HEK293 (cell line): Measurements from ENCODE around the gene THAP12.

Experiments
- CTCF ChIA-PET: fragments of 350-600 bp; formaldehyde crosslinking; extraction: SDS; loops from one replicate; lab custom pipeline; 2021; ENCODE audit warnings: antibody characterized with exemption; lab: Yijun Ruan, JAX
- POLR2A ChIA-PET: fragments of 300-600 bp; formaldehyde crosslinking; extraction: SDS; loops from one replicate; lab custom pipeline; 2020; ENCODE audit warnings: antibody characterized with exemption, inconsistent platforms; lab: Yijun Ruan, JAX
- H3K27ac ChIP-seq: fragments of 200-500 bp; sonication (Bioruptor generic); 2 replicates; pipeline ENCODE4 v1.5.1; 2014; ENCODE audit warnings: low read depth, low read length, control low read depth, inconsistent platforms; ENCODE audit errors: extremely low read depth
- H3K36me3 ChIP-seq, 2 experiments: fragments of 200-500 bp in 1 of 2; sonication (Bioruptor generic) in 1 of 2; 1 replicate in 1 of 2; 2 replicates in 1 of 2; pipeline ENCODE4 v1.5.1; 2014 to 2017; ENCODE audit warnings: inconsistent platforms in 2 of 2, low read length in 2 of 2; ENCODE audit not compliant: control insufficient read depth in 2 of 2, insufficient read depth in 1 of 2
- H3K4me1 ChIP-seq: fragments of 200-500 bp; sonication (Bioruptor generic); 2 replicates; pipeline ENCODE4 v1.5.1; 2014; ENCODE audit warnings: mild to moderate bottlenecking, low read length, inconsistent platforms; ENCODE audit not compliant: control insufficient read depth, insufficient read depth
- H3K4me3 ChIP-seq: 2 replicates; pipeline ENCODE4 v1.5.1; 2011; ENCODE audit warnings: low read depth, mild to moderate bottlenecking, control low read depth, low read length, moderate library complexity
- H3K9me3 ChIP-seq: fragments of 200-500 bp; sonication (Bioruptor generic); 2 replicates; pipeline ENCODE4 v1.5.1; 2014; ENCODE audit warnings: low read depth, low read length, inconsistent platforms; ENCODE audit not compliant: control insufficient read depth, insufficient read depth
- CTCF ChIP-seq: fragments of 450-650 bp; formaldehyde crosslinking; IDR thresholded peaks from 2 replicates; pipeline ENCODE4 v1.5.1; 2016; ENCODE audit warnings: missing biosample characterization, missing genetic modification characterization
- FEZF1 ChIP-seq: fragments of 450-650 bp; formaldehyde crosslinking; IDR thresholded peaks from 2 replicates; pipeline ENCODE4 v1.5.1; 2016; ENCODE audit warnings: missing biosample characterization, missing genetic modification characterization
- HOXD13 ChIP-seq: sonication (generic); formaldehyde crosslinking; IDR thresholded peaks from 2 replicates; pipeline ENCODE4 v1.8.0; 2022; ENCODE audit warnings: missing genetic modification reagents, borderline replicate concordance
- MEIS1 ChIP-seq: sonication (generic); formaldehyde crosslinking; IDR thresholded peaks from 2 replicates; pipeline ENCODE4 v1.8.1; 2022; ENCODE audit warnings: missing genetic modification reagents, mild to moderate bottlenecking, borderline replicate concordance
- SP2 ChIP-seq: fragments of 450-650 bp; formaldehyde crosslinking; IDR thresholded peaks from 2 replicates; pipeline ENCODE4 v1.5.1; 2016; ENCODE audit warnings: missing biosample characterization, missing genetic modification characterization
- ZBTB49 ChIP-seq: fragments of 450-650 bp; formaldehyde crosslinking; IDR thresholded peaks from 2 replicates; pipeline ENCODE4 v1.5.1; 2016; ENCODE audit warnings: missing biosample characterization, missing genetic modification characterization, low read depth
- ZFHX2 ChIP-seq: fragments of 450-650 bp; formaldehyde crosslinking; conservative IDR thresholded peaks from 2 replicates; pipeline ENCODE4 v1.5.1; 2016; ENCODE audit warnings: missing biosample characterization, missing genetic modification characterization
- ZNF133 ChIP-seq: fragments of 450-650 bp; formaldehyde crosslinking; IDR thresholded peaks from 2 replicates; pipeline ENCODE4 v1.5.1; 2016; ENCODE audit warnings: missing biosample characterization, missing genetic modification characterization
- ZNF26 ChIP-seq: fragments of 450-650 bp; formaldehyde crosslinking; IDR thresholded peaks from 2 replicates; pipeline ENCODE4 v1.5.1; 2016; ENCODE audit warnings: missing biosample characterization, missing genetic modification characterization
- ZNF311 ChIP-seq: fragments of 450-650 bp; formaldehyde crosslinking; IDR thresholded peaks from 2 replicates; pipeline ENCODE4 v1.5.1; 2017; ENCODE audit warnings: missing biosample characterization, missing genetic modification characterization, borderline replicate concordance
- ZNF350 ChIP-seq: fragments of 450-650 bp; formaldehyde crosslinking; IDR thresholded peaks from 2 replicates; pipeline ENCODE4 v1.5.0; 2017; ENCODE audit warnings: missing biosample characterization, mild to moderate bottlenecking, missing genetic modification characterization
- ZNF398 ChIP-seq: fragments of 450-650 bp; formaldehyde crosslinking; IDR thresholded peaks from 2 replicates; pipeline ENCODE4 v1.5.1; 2017; ENCODE audit warnings: missing biosample characterization, missing genetic modification characterization
- ZNF473 ChIP-seq: fragments of 450-650 bp; formaldehyde crosslinking; IDR thresholded peaks from 2 replicates; pipeline ENCODE4 v1.5.1; 2017; ENCODE audit warnings: missing biosample characterization, missing genetic modification characterization
- ZNF510 ChIP-seq: fragments of 450-650 bp; formaldehyde crosslinking; IDR thresholded peaks from 2 replicates; pipeline ENCODE4 v1.5.1; 2018; ENCODE audit warnings: mild to moderate bottlenecking, missing genetic modification characterization, missing biosample characterization; ENCODE audit not compliant: insufficient replicate concordance
- ZNF514 ChIP-seq: fragments of 450-650 bp; formaldehyde crosslinking; IDR thresholded peaks from 2 replicates; pipeline ENCODE4 v1.5.1; 2016; ENCODE audit warnings: missing biosample characterization, missing genetic modification characterization
- ZNF561 ChIP-seq: fragments of 450-650 bp; IDR thresholded peaks from 2 replicates; pipeline ENCODE4 v1.5.1; 2018; ENCODE audit warnings: missing biosample characterization, missing genetic modification characterization, borderline replicate concordance
- ZNF629 ChIP-seq: fragments of 450-650 bp; formaldehyde crosslinking; IDR thresholded peaks from 2 replicates; pipeline ENCODE4 v1.5.1; 2017; ENCODE audit warnings: missing biosample characterization, missing genetic modification characterization
- ZNF645 ChIP-seq: fragments of 450-650 bp; formaldehyde crosslinking; IDR thresholded peaks from 2 replicates; pipeline ENCODE4; 2016; ENCODE audit warnings: missing biosample characterization, missing genetic modification characterization

Gene THAP12

GRCh38 chr11:76397383-76397782, 16.5 kb upstream of the THAP12 start:
- Histone ChIP-seq H3K36me3 (no peaks in the 10 kb centered on the region), H3K27ac (no peak overlapping the region), H3K4me3 (no peak overlapping the region), H3K4me1 (no peaks in the 10 kb centered on the region), H3K9me3 (no peaks in the 10 kb centered on the region)
- CTCF ChIA-PET, result no interaction called here
- POLR2A ChIA-PET, result no interaction called here
- TF ChIP-seq FEZF1 (tag by site-specific recombination), result no peak
- no peak for TF ChIP-seq ZNF645 (tag by site-specific recombination)
- TF ChIP-seq ZNF398 (tag by site-specific recombination), result no peak

GRCh38 chr11:76395296-76395695, 14.4 kb upstream of the THAP12 start:
- Histone ChIP-seq H3K9me3 (no peaks in the 10 kb centered on the region), H3K4me1 (no peaks in the 10 kb centered on the region), H3K4me3 (no peak overlapping the region), H3K36me3 (no peaks in the 10 kb centered on the region), H3K27ac (no peak overlapping the region)
- ChIA-PET CTCF (interaction anchor here (1.8 kb wide), 1 partner anchor 25 kb away, joined by 5 read pairs; no protein-coding TSS in a partner anchor), POLR2A (no interaction called here)
- TF ChIP-seq ZNF629 (tag by site-specific recombination) (no peak), HOXD13 (CRISPR knock-in tag) (no peak), ZNF311 (tag by site-specific recombination) (no peak), ZNF473 (tag by site-specific recombination) (no peak), ZNF510 (tag by site-specific recombination) (no peak), ZNF561 (tag by site-specific recombination) (no peak), ZNF398 (tag by site-specific recombination) (no peak), ZNF350 (no peak), ZFHX2 (tag by site-specific recombination) (no peak), ZBTB49 (tag by site-specific recombination) (no peak)

GRCh38 chr11:76394411-76394810, 13.5 kb upstream of the THAP12 start:
- TF ChIP-seq CTCF (tag by site-specific recombination) (no peak), SP2 (tag by site-specific recombination) (no peak), ZNF26 (tag by site-specific recombination) (no peak), ZNF514 (tag by site-specific recombination) (no peak), MEIS1 (CRISPR knock-in tag) (no peak), ZNF133 (tag by site-specific recombination) (no peak)
- no peaks in the 10 kb centered on the region for H3K4me1 ChIP-seq
- CTCF ChIA-PET, result no interaction called here
- no peaks in the 10 kb centered on the region for H3K36me3 ChIP-seq
- H3K27ac ChIP-seq, result no peak overlapping the region
- no peak overlapping the region for H3K4me3 ChIP-seq
- no peaks in the 10 kb centered on the region for H3K9me3 ChIP-seq
- POLR2A ChIA-PET, result no interaction called here
